ENCODE data around the gene PEDS1.
A peak's percentile ranks its signal among the peaks of the same experiment; 100 is the strongest.

PEDS1 gene

DNA sequence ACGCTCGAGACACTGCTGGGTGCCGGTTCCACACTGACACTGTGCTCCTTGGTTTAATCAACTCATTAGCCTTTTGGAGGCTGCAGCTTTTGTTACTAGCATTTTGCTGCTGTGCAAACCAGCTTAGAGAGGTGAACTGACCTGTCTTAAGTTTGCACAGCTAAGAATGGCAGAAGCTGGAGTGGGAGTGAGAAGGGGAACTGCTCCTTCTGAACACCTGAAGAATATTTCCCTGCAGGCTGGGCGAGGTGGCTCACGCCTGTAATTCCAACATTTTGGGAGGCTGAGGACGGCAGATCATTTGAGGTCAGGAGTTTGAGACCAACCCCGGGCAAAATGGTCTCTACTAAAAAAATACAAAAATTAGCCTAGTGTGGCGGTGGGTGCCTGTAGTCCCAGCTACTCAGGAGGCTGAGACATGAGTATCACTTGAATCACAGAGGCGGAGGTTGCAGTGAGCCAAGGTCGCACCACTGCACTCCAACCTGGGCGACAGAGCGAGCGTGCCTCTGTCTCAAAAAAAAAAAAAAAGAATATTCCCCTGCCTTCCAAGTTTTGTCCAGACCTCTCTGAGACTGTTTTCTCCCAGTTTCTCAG lies 42.1 kb upstream of the PEDS1 start:
- Histone ChIP-seq H3K27ac (ENCODE audit: low read depth, low read length) (no peak overlapping the region), H3K36me3 (ENCODE audit: control insufficient read depth, insufficient read depth, low read length) (no peaks in the 10 kb centered on the region), H3K9me3 (ENCODE audit: control insufficient read depth, insufficient read depth, low read depth, low read length) (peaks cover 7% of the 10 kb centered on the region), H3K9ac (ENCODE audit: low read length) (no peak overlapping the region), H3K4me1 (ENCODE audit: control insufficient read depth, insufficient read depth, low read length) (peaks cover 35% of the 10 kb centered on the region), H3K27me3 (ENCODE audit: control insufficient read depth, insufficient read depth, low read length) (no peaks in the 10 kb centered on the region), H3K4me3 (ENCODE audit: low read depth, low read length) (no peak overlapping the region)

GRCh38 chr20:50194831-50195523 lies 41.5 kb upstream of the PEDS1 start:
- Histone ChIP-seq H3K27me3 (ENCODE audit: control insufficient read depth, insufficient read depth, low read length) (no peaks in the 10 kb centered on the region), H3K4me1 (ENCODE audit: control insufficient read depth, insufficient read depth, low read length) (peaks cover 30% of the 10 kb centered on the region), H3K27ac (ENCODE audit: low read depth, low read length) (no peak overlapping the region), H3K4me3 (ENCODE audit: low read depth, low read length) (no peak overlapping the region), H3K9me3 (ENCODE audit: control insufficient read depth, insufficient read depth, low read depth, low read length) (peaks cover 7% of the 10 kb centered on the region), H3K36me3 (ENCODE audit: control insufficient read depth, insufficient read depth, low read length) (no peaks in the 10 kb centered on the region), H3K9ac (ENCODE audit: low read length) (no peak overlapping the region)

- peaks cover 34% of the 10 kb centered on the region for H3K4me1 ChIP-seq (ENCODE audit: control insufficient read depth, insufficient read depth, low read length)
- H3K27me3 ChIP-seq (ENCODE audit: control insufficient read depth, insufficient read depth, low read length), result no peaks in the 10 kb centered on the region
- peaks cover 3% of the 10 kb centered on the region for H3K9me3 ChIP-seq (ENCODE audit: control insufficient read depth, insufficient read depth, low read depth, low read length)
- no peaks in the 10 kb centered on the region for H3K36me3 ChIP-seq (ENCODE audit: control insufficient read depth, insufficient read depth, low read length)
- no peak overlapping the region for H3K27ac ChIP-seq (ENCODE audit: low read depth, low read length)
- H3K9ac ChIP-seq (ENCODE audit: low read length), result no peak overlapping the region
- H3K4me3 ChIP-seq (ENCODE audit: low read depth, low read length), result no peak overlapping the region
Observed at GRCh38 chr20:50194422-50194830, 40.9 kb upstream of the PEDS1 start.

DNA sequence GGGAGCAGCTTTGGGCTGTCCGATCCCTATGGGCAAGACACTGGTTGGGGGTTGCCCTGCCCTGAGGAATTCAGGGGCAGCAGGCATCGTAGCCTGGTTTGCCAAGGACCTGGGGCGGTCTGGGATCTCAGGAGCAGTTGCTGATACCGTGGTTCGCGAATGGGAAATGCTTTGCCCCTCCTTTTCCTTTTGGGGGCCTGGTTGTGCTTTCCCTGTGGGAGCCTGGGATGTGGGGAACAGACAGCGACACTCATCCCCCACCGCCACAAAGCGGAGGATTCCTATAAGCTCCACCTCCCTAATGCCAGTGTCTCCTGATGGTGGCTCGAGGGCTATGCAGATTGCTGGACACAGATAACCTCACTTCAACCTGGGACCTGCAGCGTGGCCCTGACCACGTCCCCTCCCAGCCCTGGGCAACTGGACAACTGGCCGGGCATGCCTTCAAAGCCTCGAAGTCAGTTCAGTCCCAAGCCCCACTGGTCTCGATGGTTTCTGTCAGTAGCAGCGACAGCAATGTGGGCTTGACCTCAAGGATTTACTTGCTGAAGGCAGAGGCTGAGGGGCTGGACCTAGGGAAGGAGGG lies 40.4 kb upstream of the PEDS1 start:
- peak overlapping the region; percentile 98 for H3K4me3 ChIP-seq (ENCODE audit: low read depth, low read length)
- no peaks in the 10 kb centered on the region for H3K9me3 ChIP-seq (ENCODE audit: control insufficient read depth, insufficient read depth, low read depth, low read length)
- no peaks in the 10 kb centered on the region for H3K36me3 ChIP-seq (ENCODE audit: control insufficient read depth, insufficient read depth, low read length)
- H3K9ac ChIP-seq (ENCODE audit: low read length), result peak overlapping the region; percentile 74
- H3K4me1 ChIP-seq (ENCODE audit: control insufficient read depth, insufficient read depth, low read length), result peaks cover 36% of the 10 kb centered on the region
- H3K27ac ChIP-seq (ENCODE audit: low read depth, low read length), result no peak overlapping the region
- no peaks in the 10 kb centered on the region for H3K27me3 ChIP-seq (ENCODE audit: control insufficient read depth, insufficient read depth, low read length)

DNA sequence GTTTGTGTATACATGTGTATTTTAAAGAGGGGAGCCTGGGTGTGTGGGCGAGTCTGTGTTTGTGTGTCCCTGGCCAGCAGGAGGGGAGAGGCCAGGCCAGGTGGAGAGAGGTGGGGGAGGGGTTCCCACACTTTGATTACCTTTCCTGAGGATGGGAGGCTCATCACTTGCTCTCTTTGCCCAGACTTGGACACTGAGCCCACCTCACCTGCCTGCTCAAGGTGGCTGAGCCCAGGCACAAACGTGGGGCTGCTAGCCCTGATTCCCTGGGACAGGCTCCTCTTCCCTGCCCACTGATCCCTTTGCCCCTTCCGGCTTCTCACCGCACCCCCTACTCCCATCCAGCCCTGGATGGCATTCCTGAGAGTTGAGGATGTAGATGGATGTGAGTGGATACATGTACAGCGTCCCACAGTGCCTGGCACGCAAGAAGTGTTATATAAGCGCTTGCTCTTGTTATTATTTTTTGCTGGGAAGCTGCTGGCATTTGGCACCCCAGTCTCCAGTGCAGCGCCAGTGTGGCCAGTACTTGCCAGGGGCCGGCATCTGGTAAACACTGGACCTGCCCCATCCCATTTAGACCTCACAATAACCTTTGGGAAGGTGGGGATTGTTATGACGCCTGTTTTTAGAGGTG lies 39.8 kb upstream of the PEDS1 start:
- H3K4me3 ChIP-seq (ENCODE audit: low read depth, low read length), result peak overlapping the region; percentile 98

DNA sequence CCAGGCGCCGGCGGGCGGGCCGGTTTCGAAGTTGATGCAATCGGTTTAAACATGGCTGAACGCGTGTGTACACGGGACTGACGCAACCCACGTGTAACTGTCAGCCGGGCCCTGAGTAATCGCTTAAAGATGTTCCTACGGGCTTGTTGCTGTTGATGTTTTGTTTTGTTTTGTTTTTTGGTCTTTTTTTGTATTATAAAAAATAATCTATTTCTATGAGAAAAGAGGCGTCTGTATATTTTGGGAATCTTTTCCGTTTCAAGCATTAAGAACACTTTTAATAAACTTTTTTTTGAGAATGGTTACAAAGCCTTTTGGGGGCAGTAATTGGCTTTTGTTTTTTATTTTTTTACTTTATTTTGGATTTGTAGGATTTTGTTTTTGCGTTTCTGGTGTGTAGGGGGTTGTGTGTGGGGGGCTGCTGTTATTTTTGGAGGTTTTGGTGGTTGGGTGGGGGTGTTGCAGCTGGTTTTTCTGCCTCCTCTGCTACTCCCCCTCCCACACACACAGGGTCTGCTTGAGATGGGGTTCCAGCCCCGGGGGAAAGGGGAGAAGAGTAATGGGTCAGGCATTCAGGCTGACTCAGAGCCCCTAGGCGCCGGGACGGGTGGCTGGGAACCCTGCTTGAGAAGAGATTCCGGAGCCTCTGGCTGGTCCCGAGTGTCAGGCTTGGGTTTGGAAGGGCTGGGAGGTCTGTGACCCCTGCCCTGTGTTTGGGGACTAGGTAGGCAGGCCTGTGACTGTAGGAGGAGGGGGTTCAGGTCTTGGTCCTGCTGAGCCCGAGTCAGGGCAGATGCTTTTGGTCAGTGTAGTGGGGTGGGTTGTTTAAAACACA lies 39.1 kb upstream of the PEDS1 start:
- Histone ChIP-seq H3K4me1 (ENCODE audit: control insufficient read depth, insufficient read depth, low read length) (peaks cover 44% of the 10 kb centered on the region), H3K4me3 (ENCODE audit: low read depth, low read length) (peak overlapping the region; percentile 98), H3K9ac (ENCODE audit: low read length) (peak overlapping the region; percentile 74)

More for the DNA sequence above, 39.8 kb upstream of the PEDS1 start:
- no peaks in the 10 kb centered on the region for H3K9me3 ChIP-seq (ENCODE audit: control insufficient read depth, insufficient read depth, low read depth, low read length)
- H3K4me1 ChIP-seq (ENCODE audit: control insufficient read depth, insufficient read depth, low read length), result peaks cover 40% of the 10 kb centered on the region
- peak overlapping the region; percentile 66; the same call in 1 of the 2 replicates for H3K27ac ChIP-seq (ENCODE audit: low read depth, low read length)
- peak overlapping the region; percentile 74 for H3K9ac ChIP-seq (ENCODE audit: low read length)
- H3K27me3 ChIP-seq (ENCODE audit: control insufficient read depth, insufficient read depth, low read length), result no peaks in the 10 kb centered on the region
- H3K36me3 ChIP-seq (ENCODE audit: control insufficient read depth, insufficient read depth, low read length), result no peaks in the 10 kb centered on the region

GRCh38 chr20:50191544-50192363 lies 38.2 kb upstream of the PEDS1 start:
- Histone ChIP-seq H3K4me3 (ENCODE audit: low read depth, low read length) (peak overlapping the region; percentile 98), H3K4me1 (ENCODE audit: control insufficient read depth, insufficient read depth, low read length) (peaks cover 51% of the 10 kb centered on the region), H3K9me3 (ENCODE audit: control insufficient read depth, insufficient read depth, low read depth, low read length) (no peaks in the 10 kb centered on the region), H3K27ac (ENCODE audit: low read depth, low read length) (peak overlapping the region; percentile 66; the same call in 1 of the 2 replicates), H3K36me3 (ENCODE audit: control insufficient read depth, insufficient read depth, low read length) (no peaks in the 10 kb centered on the region), H3K27me3 (ENCODE audit: control insufficient read depth, insufficient read depth, low read length) (no peaks in the 10 kb centered on the region), H3K9ac (ENCODE audit: low read length) (peak overlapping the region; percentile 99)

More for the DNA sequence above, 39.1 kb upstream of the PEDS1 start:
- no peaks in the 10 kb centered on the region for H3K27me3 ChIP-seq (ENCODE audit: control insufficient read depth, insufficient read depth, low read length)
- no peaks in the 10 kb centered on the region for H3K36me3 ChIP-seq (ENCODE audit: control insufficient read depth, insufficient read depth, low read length)
- H3K27ac ChIP-seq (ENCODE audit: low read depth, low read length), result peak overlapping the region; percentile 66; the same call in 1 of the 2 replicates
- H3K9me3 ChIP-seq (ENCODE audit: control insufficient read depth, insufficient read depth, low read depth, low read length), result no peaks in the 10 kb centered on the region

- H3K27me3 ChIP-seq (ENCODE audit: control insufficient read depth, insufficient read depth, low read length), result 0 out of 2 replicates have a peak, but pooled peaks cover under 1% of the 10 kb centered on the region
- no peaks in the 10 kb centered on the region for H3K9me3 ChIP-seq (ENCODE audit: control insufficient read depth, insufficient read depth, low read depth, low read length)
- peak overlapping the region; percentile 69; the same call in 1 of the 2 replicates for H3K27ac ChIP-seq (ENCODE audit: low read depth, low read length)
- peak overlapping the region; percentile 98 for H3K4me3 ChIP-seq (ENCODE audit: low read depth, low read length)
- H3K36me3 ChIP-seq (ENCODE audit: control insufficient read depth, insufficient read depth, low read length), result no peaks in the 10 kb centered on the region
- peaks cover 51% of the 10 kb centered on the region for H3K4me1 ChIP-seq (ENCODE audit: control insufficient read depth, insufficient read depth, low read length)
- H3K9ac ChIP-seq (ENCODE audit: low read length), result peak overlapping the region; percentile 99
Observed at GRCh38 chr20:50191065-50191543, 37.6 kb upstream of the PEDS1 start.

- H3K27me3 ChIP-seq (ENCODE audit: control insufficient read depth, insufficient read depth, low read length), result 0 out of 2 replicates have a peak, but pooled peaks cover 2% of the 10 kb centered on the region
- no peaks in the 10 kb centered on the region for H3K36me3 ChIP-seq (ENCODE audit: control insufficient read depth, insufficient read depth, low read length)
- peak within 1 kb of the TSS; percentile 99 for H3K9ac ChIP-seq (ENCODE audit: low read length)
- H3K27ac ChIP-seq (ENCODE audit: low read depth, low read length), result peak within 1 kb of the TSS; percentile 69; the same call in 1 of the 2 replicates
- H3K4me3 ChIP-seq (ENCODE audit: low read depth, low read length), result peak within 1 kb of the TSS; percentile 98
- no peaks in the 10 kb centered on the region for H3K9me3 ChIP-seq (ENCODE audit: control insufficient read depth, insufficient read depth, low read depth, low read length)
- peaks cover 49% of the 10 kb centered on the region for H3K4me1 ChIP-seq (ENCODE audit: control insufficient read depth, insufficient read depth, low read length)
Observed at GRCh38 chr20:50190251-50191064, 36.9 kb upstream of the PEDS1 start, which contains the start of gene CEBPB. CEBPB (plus strand) TSS chr20:50190830; CDS start chr20:50191034, 204 bp downstream.

Measured in HUES6 (cell line).